IPS-NIHi7 (cell line): ENCODE measurements around the gene INPP4A.

Experiments
- DNase-seq: peaks from one replicate; pipeline ENCODE4 v3.0.0; 2012; ENCODE audit warnings: mixed read lengths; ENCODE audit errors: extremely low spot score

The INPP4A gene

GRCh38 chr2:98563394-98563793 is 118.7 kb downstream of the INPP4A start:
- no peak for DNase-seq

GRCh38 chr2:98564541-98565132 is 120.0 kb downstream of the INPP4A start:
- DNase-seq, result no peak

- no peak for DNase-seq
These were observed 120.7 kb downstream of the INPP4A start for GRCh38 chr2:98565286-98565860.

GRCh38 chr2:98565941-98566340 is 121.3 kb downstream of the INPP4A start:
- DNase-seq, result no peak

GRCh38 chr2:98568161-98568956 is 123.7 kb downstream of the INPP4A start:
- DNase-seq, result no peak

- peak; percentile 93 for DNase-seq
These were observed 124.6 kb downstream of the INPP4A start for GRCh38 chr2:98569197-98569793.

GRCh38 chr2:98569915-98570314 is 125.3 kb downstream of the INPP4A start:
- DNase-seq, result no peak

- DNase-seq, result no peak
These were observed 125.7 kb downstream of the INPP4A start for GRCh38 chr2:98570356-98570755.

GRCh38 chr2:98571121-98571701 is 126.6 kb downstream of the INPP4A start:
- DNase-seq, result no peak

GRCh38 chr2:98571796-98572195 is 127.1 kb downstream of the INPP4A start:
- DNase-seq, result no peak

- DNase-seq, result no peak
These were observed 127.6 kb downstream of the INPP4A start for GRCh38 chr2:98572211-98572610.

GRCh38 chr2:98572676-98573075 is 128.0 kb downstream of the INPP4A start:
- no peak for DNase-seq

GRCh38 chr2:98573426-98573825 is 128.8 kb downstream of the INPP4A start:
- no peak for DNase-seq

- no peak for DNase-seq
These were observed 132.1 kb downstream of the INPP4A start for GRCh38 chr2:98576666-98577312.

- DNase-seq, result no peak
These were observed 132.7 kb downstream of the INPP4A start for GRCh38 chr2:98577313-98577712.

GRCh38 chr2:98578231-98578630 is 133.6 kb downstream of the INPP4A start:
- DNase-seq, result no peak

GRCh38 chr2:98579926-98580325 is 135.3 kb downstream of the INPP4A start:
- DNase-seq, result no peak

GRCh38 chr2:98580656-98581284 is 136.1 kb downstream of the INPP4A start:
- no peak for DNase-seq

- no peak for DNase-seq
These were observed 137.9 kb downstream of the INPP4A start for GRCh38 chr2:98582523-98582922.

- DNase-seq, result no peak
These were observed 138.6 kb downstream of the INPP4A start for GRCh38 chr2:98583276-98583675.
